Fibroblast of lung (primary cell): Measurements from ENCODE around the gene RRP7A. TPM values are rescaled to one million over a fixed set of nuclear protein-coding genes. Genes with fewer than 3 reads are reported as not detected.
"Not testable (repeated sequence)": the region's sequence is repeated elsewhere in the genome, so short reads cannot be mapped to it uniquely, and the experiment has no call there.

Experiments used
- DNase-seq, 2 donors: peaks; one replicate each; pipeline versions ENCODE4 v3.0.0 to v3.0.0-alpha.2; 2010; ENCODE audit warnings: low read depth in 2 of 2
- H2AFZ ChIP-seq: 2 replicates; pipeline ENCODE4 v1.5.1; 2012; ENCODE audit warnings: low read length, control low read depth, inconsistent platforms
- H3K27ac ChIP-seq: 2 replicates; pipeline ENCODE4 v1.5.1; 2011; ENCODE audit warnings: low read length, control low read depth; ENCODE audit not compliant: insufficient read depth
- H3K27me3 ChIP-seq: 2 replicates; pipeline ENCODE4 v1.5.1; 2011; ENCODE audit warnings: mild to moderate bottlenecking, low read length; ENCODE audit not compliant: control insufficient read depth, insufficient read depth
- H3K36me3 ChIP-seq: 2 replicates; pipeline ENCODE4 v1.5.1; 2011; ENCODE audit warnings: low read length; ENCODE audit not compliant: control insufficient read depth, insufficient read depth
- H3K4me1 ChIP-seq: 2 replicates; pipeline ENCODE4 v1.5.1; 2011; ENCODE audit warnings: low read length; ENCODE audit not compliant: control insufficient read depth, insufficient read depth; ENCODE audit errors: extremely low read depth
- H3K4me2 ChIP-seq: 2 replicates; pipeline ENCODE4 v1.5.1; 2011; ENCODE audit warnings: low read length, control low read depth; ENCODE audit not compliant: insufficient read depth; ENCODE audit errors: extremely low read depth
- H3K4me3 ChIP-seq, 4 experiments: fragments of 200-600 bp in 1 of 4; sonication (generic) in 1 of 4; replicated peaks in 1 of 4; 2 replicates each; pipeline ENCODE4 v1.5.1; 2011 to 2016; ENCODE audit warnings: low read length in 4 of 4, low read depth in 3 of 4, mild to moderate bottlenecking in 3 of 4, control low read depth in 2 of 4, inconsistent platforms in 1 of 4, mixed read lengths in 1 of 4; ENCODE audit not compliant: insufficient read depth in 1 of 4; ENCODE audit errors: control extremely low read depth in 1 of 4
- H3K79me2 ChIP-seq: 2 replicates; pipeline ENCODE4 v1.5.1; 2012; ENCODE audit warnings: mild to moderate bottlenecking, low read length, inconsistent platforms; ENCODE audit not compliant: control insufficient read depth, insufficient read depth
- H3K9ac ChIP-seq: 2 replicates; pipeline ENCODE4 v1.5.1; 2011; ENCODE audit warnings: mild to moderate bottlenecking, low read length, control low read depth; ENCODE audit not compliant: insufficient read depth
- H3K9me3 ChIP-seq: 2 replicates; pipeline ENCODE4 v1.5.1; 2012; ENCODE audit warnings: low read depth, low read length; ENCODE audit not compliant: control insufficient read depth, insufficient read depth
- H4K20me1 ChIP-seq: 2 replicates; pipeline ENCODE4 v1.5.1; 2011; ENCODE audit warnings: low read length; ENCODE audit not compliant: control insufficient read depth, insufficient read depth; ENCODE audit errors: extremely low read depth
- EZH2 ChIP-seq: IDR thresholded peaks from 2 replicates; pipeline ENCODE4 v1.5.1; 2012; ENCODE audit warnings: low read length, control low read depth, mild to moderate bottlenecking; ENCODE audit errors: missing control alignments
- polyA plus RNA-seq, 2 donors: library from polyadenylated mRNA; depleted of rRNA in 1 of 2; stranded (reverse) in 1 of 2; unstranded in 1 of 2; fragments of >200 nt; gene quantifications; 2 replicates each; pipeline ENCODE4 v1.2.1, GENCODE V29; 2011 to 2012; ENCODE audit warnings: missing spikeins in 1 of 2
- total RNA-seq: library from RNA; depleted of rRNA; stranded (reverse); fragments of >200 nt; gene quantifications from 2 replicates; pipeline ENCODE4 v1.2.1, GENCODE V29; 2014
- TF ChIP-seq, protein P1 (sequence below), 2 donors: IDR thresholded peaks in 1 of 2; conservative IDR thresholded peaks in 1 of 2; 1 replicate in 1 of 2; 2 replicates in 1 of 2; pipeline ENCODE4 v1.5.1; 2011 to 2012; ENCODE audit warnings: low read length in 2 of 2, control low read depth in 1 of 2, inconsistent platforms in 1 of 2, low read depth in 1 of 2, mild to moderate bottlenecking in 1 of 2

RRP7A gene
- total and polyA plus RNA-seq, 2 donors (not counting 1 experiment from before 2014, with no cell fraction given) = 18.9 to 21.3 TPM

DNA sequence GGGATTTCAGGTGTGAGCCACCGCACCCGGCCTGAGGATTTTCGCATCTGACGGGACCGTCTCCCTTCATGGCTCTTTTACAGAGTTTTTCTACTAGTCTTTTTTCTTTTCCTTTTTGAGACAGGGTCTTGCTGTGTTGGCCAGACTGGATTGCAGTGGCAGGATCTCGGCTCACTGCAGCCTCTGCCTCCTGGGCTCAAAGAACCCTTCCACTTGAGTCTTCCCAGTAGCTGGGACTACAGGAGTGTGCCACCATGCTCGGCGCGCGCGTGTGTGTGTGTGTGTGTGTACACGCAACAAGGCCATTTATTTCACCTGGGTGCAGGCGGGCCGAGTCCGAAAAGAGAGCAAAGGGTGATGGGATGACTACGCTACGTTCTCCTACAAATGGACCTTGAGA is 45.1 kb upstream of the RRP7A start:
- Histone ChIP-seq H3K79me2 (no peaks in the 10 kb centered on the region), H3K36me3 (no peaks in the 10 kb centered on the region), H3K27ac (no peak overlapping the region), H3K4me3 (no peak overlapping the region), H2AFZ (no peak overlapping the region), H3K9ac (no peak overlapping the region), H3K9me3 (no peaks in the 10 kb centered on the region), H3K4me1 (no peaks in the 10 kb centered on the region), H3K27me3 (no peaks in the 10 kb centered on the region), H4K20me1 (no peaks in the 10 kb centered on the region), H3K4me2 (no peak overlapping the region)
- no peak for TF ChIP-seq EZH2
- DNase-seq = no peak

DNA sequence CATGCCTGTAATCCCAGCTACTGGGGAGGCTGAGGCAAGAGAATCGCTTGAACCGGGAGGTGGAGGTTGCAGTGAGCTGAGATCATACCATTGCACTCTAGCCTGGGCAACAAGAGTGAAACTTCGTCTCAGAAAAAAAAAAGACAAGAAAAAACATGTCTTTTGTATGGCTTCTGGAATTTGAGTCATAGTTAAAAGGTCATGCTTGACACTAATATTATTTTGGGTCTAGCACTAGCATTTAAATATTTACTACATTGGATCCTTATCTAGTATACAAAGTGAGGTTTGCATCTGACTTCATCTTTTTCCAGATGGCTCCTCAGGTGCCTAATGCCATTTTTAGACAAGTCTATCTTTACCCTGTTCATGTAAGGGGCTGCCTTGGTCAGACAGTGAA is 44.3 kb upstream of the RRP7A start:
- not testable (repeated sequence) for H3K9ac ChIP-seq, H4K20me1 ChIP-seq, H3K4me2 ChIP-seq, H3K4me1 ChIP-seq, H3K27me3 ChIP-seq, DNase-seq, H3K79me2 ChIP-seq, H3K9me3 ChIP-seq, H3K36me3 ChIP-seq, H3K4me3 ChIP-seq, H3K27ac ChIP-seq, H2AFZ ChIP-seq

DNA sequence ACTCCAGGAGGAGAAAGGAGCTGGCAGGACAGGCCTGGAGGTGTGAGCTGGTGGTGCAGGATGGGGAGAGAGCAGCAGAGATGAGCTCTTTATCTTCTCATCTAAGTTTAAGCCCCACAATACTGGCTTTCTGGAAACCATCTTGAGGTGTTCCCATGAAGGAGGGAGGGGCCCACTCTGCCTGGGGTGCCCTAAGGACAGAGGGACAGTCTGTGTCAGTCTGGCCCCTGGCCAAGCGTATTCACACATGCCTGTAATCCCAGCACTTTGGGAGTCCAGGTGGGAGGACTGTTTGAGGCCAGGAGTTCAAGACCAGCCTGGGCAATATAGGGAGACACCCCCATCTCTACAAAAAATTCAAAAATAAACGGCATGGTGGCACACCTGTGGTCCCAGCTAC is 43.1 kb upstream of the RRP7A start:
- no peak for DNase-seq
- H3K79me2 ChIP-seq = no peaks in the 10 kb centered on the region
- TF ChIP-seq, protein P1, sequence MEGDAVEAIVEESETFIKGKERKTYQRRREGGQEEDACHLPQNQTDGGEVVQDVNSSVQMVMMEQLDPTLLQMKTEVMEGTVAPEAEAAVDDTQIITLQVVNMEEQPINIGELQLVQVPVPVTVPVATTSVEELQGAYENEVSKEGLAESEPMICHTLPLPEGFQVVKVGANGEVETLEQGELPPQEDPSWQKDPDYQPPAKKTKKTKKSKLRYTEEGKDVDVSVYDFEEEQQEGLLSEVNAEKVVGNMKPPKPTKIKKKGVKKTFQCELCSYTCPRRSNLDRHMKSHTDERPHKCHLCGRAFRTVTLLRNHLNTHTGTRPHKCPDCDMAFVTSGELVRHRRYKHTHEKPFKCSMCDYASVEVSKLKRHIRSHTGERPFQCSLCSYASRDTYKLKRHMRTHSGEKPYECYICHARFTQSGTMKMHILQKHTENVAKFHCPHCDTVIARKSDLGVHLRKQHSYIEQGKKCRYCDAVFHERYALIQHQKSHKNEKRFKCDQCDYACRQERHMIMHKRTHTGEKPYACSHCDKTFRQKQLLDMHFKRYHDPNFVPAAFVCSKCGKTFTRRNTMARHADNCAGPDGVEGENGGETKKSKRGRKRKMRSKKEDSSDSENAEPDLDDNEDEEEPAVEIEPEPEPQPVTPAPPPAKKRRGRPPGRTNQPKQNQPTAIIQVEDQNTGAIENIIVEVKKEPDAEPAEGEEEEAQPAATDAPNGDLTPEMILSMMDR (conservative IDR thresholded peaks at IDR 0.05 in 1 of 2, IDR thresholded peaks at IDR 0.05 in 1 of 2; ENCODE audit: low read depth in 1 of 2, low read length in 2 of 2) = no peak
- no peak for TF ChIP-seq EZH2
- no peaks in the 10 kb centered on the region for H3K9me3 ChIP-seq
- H3K4me1 ChIP-seq = no peaks in the 10 kb centered on the region
- no peak overlapping the region for H3K4me2 ChIP-seq
- H4K20me1 ChIP-seq = no peaks in the 10 kb centered on the region
- H3K4me3 ChIP-seq = no peak overlapping the region
- H3K27me3 ChIP-seq = no peaks in the 10 kb centered on the region
- H3K9ac ChIP-seq = no peak overlapping the region
- H2AFZ ChIP-seq = no peak overlapping the region
- no peaks in the 10 kb centered on the region for H3K36me3 ChIP-seq
- no peak overlapping the region for H3K27ac ChIP-seq

DNA sequence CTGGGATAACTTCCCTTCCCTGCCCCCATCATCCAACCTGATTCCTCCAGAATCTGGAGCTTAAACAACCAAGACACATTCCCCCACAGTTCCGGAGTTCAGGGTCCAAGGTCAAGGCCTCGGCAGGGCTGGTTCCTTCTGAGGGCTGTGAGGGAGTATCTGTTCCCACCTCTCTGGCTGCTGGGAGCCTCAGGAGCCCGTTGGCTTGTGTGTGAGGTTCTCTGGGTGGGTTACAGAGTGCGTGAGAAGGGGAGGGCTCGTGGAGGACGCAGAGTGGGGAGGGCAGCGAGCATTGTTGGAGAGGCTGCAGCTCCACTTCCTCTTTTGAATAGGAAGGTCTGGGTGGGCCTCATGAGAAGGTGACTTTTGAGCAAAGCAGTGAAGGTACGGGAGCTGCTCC is 42.7 kb upstream of the RRP7A start:
- H3K79me2 ChIP-seq = no peaks in the 10 kb centered on the region
- H3K9me3 ChIP-seq = no peaks in the 10 kb centered on the region
- H3K27me3 ChIP-seq = no peaks in the 10 kb centered on the region
- DNase-seq = no peak
- H4K20me1 ChIP-seq = no peaks in the 10 kb centered on the region
- no peak overlapping the region for H3K4me2 ChIP-seq
- H3K36me3 ChIP-seq = no peaks in the 10 kb centered on the region
- no peak overlapping the region for H3K9ac ChIP-seq
- no peak overlapping the region for H3K27ac ChIP-seq
- H3K4me1 ChIP-seq = no peaks in the 10 kb centered on the region
- TF ChIP-seq, protein P1 (conservative IDR thresholded peaks at IDR 0.05 in 1 of 2, IDR thresholded peaks at IDR 0.05 in 1 of 2; ENCODE audit: low read depth in 1 of 2, low read length in 2 of 2) = no peak
- no peak for TF ChIP-seq EZH2
- H2AFZ ChIP-seq = no peak overlapping the region
- H3K4me3 ChIP-seq = no peak overlapping the region
